HG03095 (cell line): ENCODE results near the gene PELO.

Experiments used
- ATAC-seq: cut with Tn5 transposase; IDR thresholded peaks from one replicate; pipeline ENCODE4 v1.9.1; 2021; ENCODE audit warnings: moderate library complexity; ENCODE audit not compliant: unreplicated experiment

PELO gene

GRCh38 chr5:52827815-52828214, 40.1 kb downstream of the PELO start:
- no peak for ATAC-seq

GRCh38 chr5:52829664-52830063, 41.9 kb downstream of the PELO start:
- no peak for ATAC-seq

- no peak for ATAC-seq
Measured at GRCh38 chr5:52830650-52831049, 42.9 kb downstream of the PELO start.

- ATAC-seq: no peak
Measured at GRCh38 chr5:52831786-52832511, 44.2 kb downstream of the PELO start.

GRCh38 chr5:52834320-52834719, 46.6 kb downstream of the PELO start:
- ATAC-seq: no peak

GRCh38 chr5:52837068-52837467, 49.4 kb downstream of the PELO start:
- ATAC-seq: no peak
